Measurements from ENCODE around the gene HELZ2. TPM values are rescaled to one million over a fixed set of nuclear protein-coding genes. Genes with fewer than 3 reads are reported as not detected.
"Not testable (repeated sequence)": the region's sequence is repeated elsewhere in the genome, so short reads cannot be mapped to it uniquely, and the experiment has no call there.

The HELZ2 gene
- polyA plus RNA-seq, 3 donors = 8.8 to 11.3 (median 10.4) TPM

DNA sequence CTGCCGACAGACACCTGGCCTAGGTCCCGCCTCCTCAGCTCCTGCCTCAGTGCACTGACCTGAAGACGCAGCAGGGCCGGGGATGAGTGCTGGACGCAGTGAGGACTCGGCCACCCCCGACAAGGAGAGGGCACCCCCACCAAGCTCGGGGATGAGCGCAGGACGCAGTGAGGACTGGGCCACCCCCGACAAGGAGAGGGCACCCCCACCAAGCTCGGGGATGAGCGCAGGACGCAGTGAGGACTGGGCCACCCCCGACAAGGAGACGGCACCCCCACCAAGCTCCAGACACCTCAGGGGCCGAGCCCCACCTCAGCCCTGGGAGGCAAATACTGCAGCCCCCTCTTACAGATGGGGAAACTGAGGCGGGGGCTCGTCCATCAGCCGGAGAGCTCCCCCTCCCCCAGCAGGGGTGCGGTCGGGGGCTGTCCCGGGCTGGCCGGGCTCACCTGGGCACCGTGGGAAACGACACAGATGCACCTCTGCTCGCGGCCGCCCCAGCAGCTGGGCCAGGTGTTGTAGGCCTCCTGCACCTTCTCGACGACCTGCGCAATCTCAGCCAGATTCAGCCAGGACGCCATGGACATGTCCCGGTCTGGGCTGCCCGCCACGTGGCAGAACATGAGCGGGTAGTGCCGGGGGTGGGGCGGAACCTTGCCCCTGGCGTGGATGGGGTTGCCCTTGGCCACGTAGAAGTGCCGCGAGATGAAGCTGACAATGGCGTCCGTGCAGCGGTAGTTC lies 7.5 kb downstream of the HELZ2 start:
- DNase-seq (ENCODE audit: low read depth in 3 of 3, low spot score in 2 of 3) = no peak

- DNase-seq (ENCODE audit: low read depth in 3 of 3, low spot score in 2 of 3) = no peak
Measured at GRCh38 chr20:63565699-63566335, 8.2 kb downstream of the HELZ2 start.

DNA sequence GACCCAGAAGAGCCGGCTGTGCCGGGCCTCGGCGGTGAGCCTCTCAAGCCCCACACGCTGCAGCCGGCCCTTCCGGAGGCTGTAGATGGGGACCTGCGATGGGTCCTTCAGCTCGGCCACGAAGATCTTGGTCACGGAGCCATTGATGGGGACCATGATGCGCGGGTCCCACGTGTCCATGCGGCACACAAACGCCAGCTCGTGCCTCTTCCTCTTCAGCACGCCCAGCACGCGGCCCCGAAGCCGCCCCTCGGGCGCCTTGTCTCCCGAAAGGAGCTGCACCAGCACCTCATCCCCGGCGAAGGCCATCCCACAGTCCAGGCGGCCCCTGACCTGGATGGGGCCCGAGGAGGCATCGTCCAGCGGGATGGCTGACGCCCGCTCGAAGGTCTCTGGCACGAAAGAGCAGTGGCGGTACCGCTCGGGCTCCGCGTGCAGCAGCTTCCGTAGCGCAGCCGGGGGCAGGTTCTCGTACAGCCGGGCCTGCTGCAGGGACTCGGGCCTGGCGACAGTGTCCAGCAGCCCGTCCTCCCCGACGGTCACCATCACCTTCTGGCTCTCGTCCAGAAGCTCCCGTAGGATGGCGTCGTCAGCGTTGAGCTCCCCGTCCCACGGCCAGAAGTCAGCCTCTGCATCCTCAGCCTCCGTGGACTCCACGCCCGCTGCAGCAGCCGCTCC lies 8.9 kb downstream of the HELZ2 start:
- DNase-seq (ENCODE audit: low read depth in 3 of 3, low spot score in 2 of 3) = no peak

DNA sequence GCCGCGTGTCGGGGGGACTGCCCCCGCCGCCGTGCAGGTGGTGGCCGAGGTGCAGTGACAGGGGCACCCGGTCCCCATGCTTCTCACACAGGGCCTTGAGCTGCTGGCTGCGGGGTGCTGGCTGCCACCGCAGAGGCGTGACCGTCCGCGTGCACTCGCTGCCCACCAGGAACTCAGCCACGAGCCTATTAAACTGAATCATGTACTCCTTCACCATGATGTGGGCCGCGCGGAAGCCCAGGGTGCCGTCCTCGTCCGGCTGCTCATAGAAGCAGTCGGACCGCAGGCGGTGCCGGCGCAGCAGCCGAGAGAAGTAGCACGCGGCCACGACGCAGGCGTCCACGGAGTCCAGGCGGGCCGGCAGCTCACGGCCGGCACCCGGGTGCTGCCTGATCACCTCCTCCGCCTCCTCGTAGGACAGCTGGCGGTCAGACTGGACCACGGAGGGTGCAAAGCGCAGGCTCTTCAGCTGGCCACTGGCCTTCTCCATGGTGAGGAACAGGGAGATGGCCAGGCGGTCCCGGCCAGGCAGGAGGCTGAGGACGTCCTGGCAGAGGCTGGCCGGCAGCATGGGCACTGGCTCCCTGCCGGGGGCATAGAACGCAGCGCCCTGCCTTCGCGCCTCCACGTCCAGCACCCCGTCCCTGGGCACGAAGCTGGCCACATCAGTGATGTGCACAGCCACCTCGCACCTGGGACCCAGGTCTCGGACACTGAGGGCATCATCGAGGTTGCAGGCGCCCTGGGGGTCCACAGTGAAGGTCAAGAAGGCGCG lies 9.8 kb downstream of the HELZ2 start:
- DNase-seq (ENCODE audit: low read depth in 3 of 3, low spot score in 2 of 3) = no peak

DNA sequence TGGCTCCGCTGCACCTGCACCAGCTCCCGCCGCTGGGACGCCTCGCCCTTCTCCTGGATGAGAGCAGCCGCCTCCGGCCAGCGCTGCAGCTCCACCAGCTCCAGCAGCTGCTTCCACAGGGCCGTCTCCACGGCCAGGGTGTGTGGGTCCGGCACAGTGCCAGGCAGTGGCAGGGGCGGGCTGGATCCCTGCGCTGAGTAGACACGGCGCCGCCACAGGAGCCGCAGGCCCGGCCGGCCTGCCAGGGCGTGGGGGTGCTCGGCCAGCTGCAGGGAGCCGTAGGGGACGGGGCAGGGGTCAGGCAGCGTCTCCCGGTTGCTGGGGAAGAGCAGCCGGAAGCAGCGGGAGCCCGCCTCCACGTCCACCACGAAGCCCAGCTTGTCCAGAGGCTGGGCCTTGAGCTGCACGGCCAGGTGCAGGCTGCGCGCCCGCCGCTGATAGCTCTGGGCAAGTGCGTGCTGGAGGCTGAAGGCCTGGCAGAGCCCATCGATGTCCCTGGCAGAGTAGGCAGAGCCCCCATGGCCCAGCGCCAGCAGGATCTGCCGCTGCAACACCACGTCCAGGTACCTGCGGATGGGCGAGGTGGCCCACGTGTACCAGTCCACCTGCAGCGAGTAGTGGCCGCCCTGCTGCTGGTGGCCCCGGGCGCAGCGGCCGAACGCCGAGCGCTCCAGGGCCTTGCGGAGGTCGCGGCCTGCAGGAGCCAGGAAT lies 10.7 kb downstream of the HELZ2 start:
- DNase-seq (ENCODE audit: low read depth in 3 of 3, low spot score in 2 of 3) = no peak

- DNase-seq (ENCODE audit: low read depth in 3 of 3, low spot score in 2 of 3) = no peak
Measured at GRCh38 chr20:63562461-63563224, 11.4 kb downstream of the HELZ2 start.

- DNase-seq (ENCODE audit: low read depth in 3 of 3, low spot score in 2 of 3) = no peak
Measured at GRCh38 chr20:63561624-63562396, 12.2 kb downstream of the HELZ2 start.

DNA sequence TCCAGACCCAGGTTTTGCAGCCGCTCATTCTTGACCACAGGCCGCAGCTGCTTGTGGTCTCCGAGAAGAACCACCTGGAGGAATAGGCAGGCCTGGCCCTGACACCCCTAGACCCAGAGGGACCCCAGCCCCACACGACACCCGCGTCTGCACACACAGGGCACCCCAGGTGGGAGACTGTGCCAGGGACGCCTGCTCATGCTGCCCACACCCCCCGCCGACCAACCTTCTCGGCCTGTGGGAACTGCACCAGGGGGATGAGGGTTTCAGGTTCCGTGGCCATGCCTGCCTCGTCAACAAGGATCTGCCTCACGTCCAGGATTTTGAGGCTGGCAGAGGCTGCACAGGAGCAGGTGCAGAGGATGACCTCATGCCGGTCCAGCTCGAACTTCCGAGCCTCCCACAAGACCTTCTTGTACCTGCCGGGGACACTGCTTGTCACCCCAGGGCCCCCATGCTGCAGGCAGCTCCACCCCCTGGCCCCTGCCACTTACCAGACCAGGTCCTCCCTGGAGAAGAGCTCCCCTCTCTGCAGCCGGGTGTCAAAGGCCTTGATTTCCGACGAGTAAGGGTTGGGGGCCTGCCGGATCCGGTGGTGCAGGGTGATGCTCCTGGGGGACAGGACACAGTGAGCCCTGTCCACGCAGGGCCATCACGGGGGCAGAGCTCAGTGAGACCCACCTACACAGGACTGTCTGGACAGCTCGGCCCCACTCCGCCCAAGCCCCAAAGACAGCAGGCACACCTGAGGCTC lies 13.0 kb downstream of the HELZ2 start:
- no peak for DNase-seq (ENCODE audit: low read depth in 3 of 3, low spot score in 2 of 3)

DNA sequence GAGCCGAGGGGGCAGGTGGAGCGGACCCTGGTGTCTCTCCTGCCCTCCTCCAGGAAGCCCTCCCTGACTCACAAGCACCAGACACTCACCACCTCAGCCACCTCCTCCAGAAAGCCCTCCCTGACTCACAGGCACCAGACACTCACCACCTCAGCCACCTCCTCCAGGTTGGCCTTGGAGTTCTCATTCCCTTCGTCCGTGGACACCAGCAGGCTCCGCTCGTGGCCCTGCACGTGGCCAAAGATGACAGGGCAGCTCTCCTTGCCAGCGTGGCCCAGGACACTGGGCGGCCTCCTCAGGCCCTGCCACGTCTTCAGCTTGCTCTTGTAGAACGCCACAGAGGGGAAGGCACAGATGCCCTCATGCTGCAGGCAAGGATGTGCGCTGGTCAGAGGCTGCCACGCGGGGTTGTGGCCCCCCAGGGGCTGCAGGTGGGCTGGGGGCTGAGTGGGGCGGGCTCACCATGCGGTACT lies 13.7 kb downstream of the HELZ2 start:
- DNase-seq (ENCODE audit: low read depth in 3 of 3, low spot score in 2 of 3) = no peak

DNA sequence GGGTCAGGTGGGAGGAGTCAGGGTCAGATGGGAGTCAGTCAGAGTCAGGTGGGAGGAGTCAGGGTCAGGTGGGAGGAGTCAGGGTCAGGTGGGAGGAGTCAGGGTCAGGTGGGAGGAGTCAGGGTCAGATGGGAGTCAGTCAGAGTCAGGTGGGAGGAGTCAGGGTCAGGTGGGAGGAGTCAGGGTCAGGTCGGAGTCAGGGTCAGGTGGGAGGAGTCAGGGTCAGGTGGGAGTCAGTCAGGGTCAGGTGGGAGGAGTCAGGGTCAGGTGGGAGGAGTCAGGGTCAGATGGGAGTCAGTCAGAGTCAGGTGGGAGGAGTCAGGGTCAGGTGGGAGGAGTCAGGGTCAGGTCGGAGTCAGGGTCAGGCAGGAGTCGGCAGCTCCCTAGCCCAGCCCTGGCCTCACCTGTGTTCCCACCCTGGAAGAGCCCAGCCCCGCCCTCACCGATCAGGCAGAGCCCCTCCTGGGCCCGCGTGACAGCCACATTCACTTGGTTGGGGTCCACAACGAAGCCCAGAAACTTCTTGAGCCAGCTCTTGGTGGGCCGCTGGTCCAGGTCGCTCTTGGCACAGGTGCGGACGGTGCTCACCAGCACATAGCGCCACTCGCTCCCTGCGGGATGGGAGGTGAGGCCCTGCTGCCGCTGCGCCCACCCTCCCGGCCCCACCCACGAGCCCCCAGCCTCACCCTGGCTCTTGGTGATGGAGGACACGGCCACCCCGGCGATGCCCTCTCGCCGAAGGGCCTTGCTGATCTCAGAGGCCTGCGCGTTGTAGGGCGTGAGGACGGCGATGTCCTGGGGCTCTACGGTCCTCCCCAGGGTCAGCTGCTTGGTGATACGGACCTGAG lies 14.3 kb downstream of the HELZ2 start:
- DNase-seq (ENCODE audit: low read depth in 3 of 3, low spot score in 2 of 3) = not testable (repeated sequence)

GRCh38 chr20:63558804-63559484 lies 15.1 kb downstream of the HELZ2 start:
- DNase-seq (ENCODE audit: low read depth in 3 of 3, low spot score in 2 of 3) = no peak

DNA sequence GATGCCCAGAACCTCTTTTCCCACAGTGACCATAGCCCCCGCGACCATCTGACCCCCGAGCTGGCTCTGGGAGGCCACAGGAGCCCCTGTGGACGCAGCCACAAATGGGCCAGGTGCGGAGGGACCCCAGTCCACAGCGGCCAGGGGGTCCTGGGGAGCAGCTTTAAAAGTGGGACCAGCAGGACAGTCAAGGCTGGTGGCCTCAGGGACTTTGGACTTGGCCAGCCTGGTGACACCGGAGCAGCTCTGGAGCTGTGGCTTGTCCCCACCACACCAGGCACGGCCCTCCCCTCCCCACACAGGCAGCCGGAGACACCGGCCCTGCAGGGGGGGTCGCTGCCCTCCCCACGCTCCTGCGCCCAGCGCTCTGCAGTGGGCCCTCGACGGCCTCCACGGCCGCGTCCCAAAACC lies 16.6 kb downstream of the HELZ2 start:
- DNase-seq (ENCODE audit: low read depth in 3 of 3, low spot score in 2 of 3) = no peak

DNA sequence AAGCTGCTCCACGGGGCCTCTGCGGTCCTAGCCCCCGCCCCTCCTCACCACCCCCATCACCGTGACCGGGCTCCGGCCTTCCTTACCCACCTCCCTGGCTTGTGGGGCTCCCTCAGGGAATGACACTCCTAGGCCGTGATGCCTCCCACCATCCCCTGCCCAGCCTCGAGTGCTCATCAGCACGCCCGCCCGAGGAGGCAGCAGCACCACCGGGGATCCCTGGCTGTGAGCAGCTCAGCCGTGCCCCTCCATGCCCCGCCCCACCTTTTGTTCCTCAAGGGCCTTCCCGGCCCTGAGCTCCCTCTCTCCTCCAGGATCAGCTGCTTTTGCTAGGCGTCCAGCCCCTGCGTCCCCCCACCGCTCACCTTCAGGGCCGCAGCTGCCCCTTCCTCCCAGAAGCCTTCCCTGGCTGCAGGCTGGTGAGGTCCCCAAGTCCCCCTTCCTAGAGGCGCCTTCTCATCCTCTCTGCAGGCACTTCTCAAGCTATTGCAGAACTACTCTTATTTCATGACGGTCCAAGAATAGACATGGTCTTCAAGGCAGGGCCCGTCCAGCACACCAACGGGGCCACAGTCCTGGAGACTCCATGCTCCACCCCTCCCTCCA lies 17.1 kb downstream of the HELZ2 start:
- DNase-seq (ENCODE audit: low read depth in 3 of 3, low spot score in 2 of 3) = no peak

GRCh38 chr20:63555661-63556381 lies 18.2 kb downstream of the HELZ2 start:
- DNase-seq (ENCODE audit: low read depth in 3 of 3, low spot score in 2 of 3) = no peak

Data from right renal cortex interstitium (tissue), 3 donors.